Vagina (tissue), 2 donors: ENCODE data around the gene RSAD2. TPM values are rescaled to one million over a fixed set of nuclear protein-coding genes. Genes with fewer than 3 reads are reported as not detected.

Experiments used
- DNase-seq, 2 donors: peaks; one replicate each; pipeline ENCODE4 v3.0.0-alpha.2; 2017; ENCODE audit errors: extremely low spot score in 2 of 2
- H3K27ac ChIP-seq: fragments of 200-600 bp; sonication (generic); one replicate; pipeline ENCODE4 v1.5.1; 2019
- H3K27me3 ChIP-seq: fragments of 200-600 bp; sonication (generic); one replicate; pipeline ENCODE4 v1.5.1; 2019
- H3K36me3 ChIP-seq, 2 donors: fragments of 200-600 bp; sonication (generic); one replicate each; pipeline ENCODE4 v1.5.1; 2017 to 2019
- H3K4me1 ChIP-seq: fragments of 200-600 bp; sonication (generic); one replicate; pipeline ENCODE4 v1.5.1; 2019
- H3K4me3 ChIP-seq, 2 donors: fragments of 200-600 bp; sonication (generic); 1 replicate in 1 of 2; 2 replicates in 1 of 2; pipeline ENCODE4 v1.5.1; 2016 to 2019
- H3K9me3 ChIP-seq: fragments of 200-600 bp; sonication (generic); one replicate; pipeline ENCODE4 v1.5.1; 2019
- POLR2A ChIP-seq, 2 donors: fragments of 450-650 bp; IDR thresholded peaks; one replicate each; pipeline ENCODE4 v1.6.1; 2017; ENCODE audit warnings: antibody characterized with exemption in 2 of 2, mild to moderate bottlenecking in 2 of 2, moderate library complexity in 2 of 2
- POLR2AphosphoS5 ChIP-seq, 2 donors: sonication (generic); formaldehyde crosslinking; IDR thresholded peaks; one replicate each; pipeline ENCODE4 v1.9.0; 2017; ENCODE audit warnings: antibody characterized with exemption in 2 of 2, mild to moderate bottlenecking in 2 of 2, low read depth in 1 of 2; ENCODE audit not compliant: insufficient read depth in 1 of 2
- intact Hi-C: fragments of 100-400 bp; cut with DNase I; formaldehyde crosslinking; loops from one replicate; pipeline ENCODE4 v1.15.1; 2023
- total RNA-seq: library from RNA; depleted of rRNA; stranded (reverse); fragments of >200 nt; gene quantifications from one replicate; pipeline ENCODE4 v1.2.3, GENCODE V29; 2016
- TF ChIP-seq, protein P1 (sequence below), 3 experiments: fragments of 450-650 bp in 2 of 3; fragments of 200-600 bp in 1 of 3; sonication (generic) in 1 of 3; IDR thresholded peaks; one replicate each; pipeline ENCODE4 v1.5.1; 2017 to 2019; ENCODE audit warnings: antibody characterized with exemption in 3 of 3, mild to moderate bottlenecking in 2 of 3, moderate library complexity in 2 of 3

RSAD2 gene
- total RNA-seq, 1 donor from 2014 or later = 0.25 TPM

DNA sequence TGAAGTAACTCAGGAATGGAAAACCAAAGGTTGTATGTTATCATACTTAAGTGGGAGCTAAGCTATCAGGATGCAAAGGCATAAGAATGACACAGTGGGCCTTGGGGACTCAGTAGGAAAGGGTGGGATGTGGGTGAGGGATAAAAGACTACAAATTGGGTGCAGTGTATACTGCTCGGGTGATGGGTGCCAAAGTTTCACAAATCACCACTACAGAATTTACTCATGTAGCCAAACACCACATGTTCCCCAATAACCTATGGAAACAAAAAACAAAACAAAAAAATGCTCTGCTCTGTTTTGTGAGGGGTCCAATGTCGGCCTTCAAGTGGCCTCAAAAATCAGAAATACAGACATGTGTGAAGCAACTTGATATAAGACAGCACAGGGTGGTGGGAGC lies 30.7 kb downstream of the RSAD2 start:
- Histone ChIP-seq H3K36me3 (no peaks in the 10 kb centered on the region), H3K27ac (no peak overlapping the region), H3K4me3 (no peak overlapping the region), H3K27me3 (no peaks in the 10 kb centered on the region), H3K9me3 (no peaks in the 10 kb centered on the region), H3K4me1 (no peaks in the 10 kb centered on the region)
- intact Hi-C loops = no loop called here
- no peak for TF ChIP-seq POLR2AphosphoS5 (IDR thresholded peaks at IDR 0.05; ENCODE audit: insufficient read depth in 1 of 2, low read depth in 1 of 2)
- no peak for TF ChIP-seq POLR2A (IDR thresholded peaks at IDR 0.05)
- TF ChIP-seq, protein P1, sequence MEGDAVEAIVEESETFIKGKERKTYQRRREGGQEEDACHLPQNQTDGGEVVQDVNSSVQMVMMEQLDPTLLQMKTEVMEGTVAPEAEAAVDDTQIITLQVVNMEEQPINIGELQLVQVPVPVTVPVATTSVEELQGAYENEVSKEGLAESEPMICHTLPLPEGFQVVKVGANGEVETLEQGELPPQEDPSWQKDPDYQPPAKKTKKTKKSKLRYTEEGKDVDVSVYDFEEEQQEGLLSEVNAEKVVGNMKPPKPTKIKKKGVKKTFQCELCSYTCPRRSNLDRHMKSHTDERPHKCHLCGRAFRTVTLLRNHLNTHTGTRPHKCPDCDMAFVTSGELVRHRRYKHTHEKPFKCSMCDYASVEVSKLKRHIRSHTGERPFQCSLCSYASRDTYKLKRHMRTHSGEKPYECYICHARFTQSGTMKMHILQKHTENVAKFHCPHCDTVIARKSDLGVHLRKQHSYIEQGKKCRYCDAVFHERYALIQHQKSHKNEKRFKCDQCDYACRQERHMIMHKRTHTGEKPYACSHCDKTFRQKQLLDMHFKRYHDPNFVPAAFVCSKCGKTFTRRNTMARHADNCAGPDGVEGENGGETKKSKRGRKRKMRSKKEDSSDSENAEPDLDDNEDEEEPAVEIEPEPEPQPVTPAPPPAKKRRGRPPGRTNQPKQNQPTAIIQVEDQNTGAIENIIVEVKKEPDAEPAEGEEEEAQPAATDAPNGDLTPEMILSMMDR (IDR thresholded peaks at IDR 0.05) = no peak
- DNase-seq = no peak

DNA sequence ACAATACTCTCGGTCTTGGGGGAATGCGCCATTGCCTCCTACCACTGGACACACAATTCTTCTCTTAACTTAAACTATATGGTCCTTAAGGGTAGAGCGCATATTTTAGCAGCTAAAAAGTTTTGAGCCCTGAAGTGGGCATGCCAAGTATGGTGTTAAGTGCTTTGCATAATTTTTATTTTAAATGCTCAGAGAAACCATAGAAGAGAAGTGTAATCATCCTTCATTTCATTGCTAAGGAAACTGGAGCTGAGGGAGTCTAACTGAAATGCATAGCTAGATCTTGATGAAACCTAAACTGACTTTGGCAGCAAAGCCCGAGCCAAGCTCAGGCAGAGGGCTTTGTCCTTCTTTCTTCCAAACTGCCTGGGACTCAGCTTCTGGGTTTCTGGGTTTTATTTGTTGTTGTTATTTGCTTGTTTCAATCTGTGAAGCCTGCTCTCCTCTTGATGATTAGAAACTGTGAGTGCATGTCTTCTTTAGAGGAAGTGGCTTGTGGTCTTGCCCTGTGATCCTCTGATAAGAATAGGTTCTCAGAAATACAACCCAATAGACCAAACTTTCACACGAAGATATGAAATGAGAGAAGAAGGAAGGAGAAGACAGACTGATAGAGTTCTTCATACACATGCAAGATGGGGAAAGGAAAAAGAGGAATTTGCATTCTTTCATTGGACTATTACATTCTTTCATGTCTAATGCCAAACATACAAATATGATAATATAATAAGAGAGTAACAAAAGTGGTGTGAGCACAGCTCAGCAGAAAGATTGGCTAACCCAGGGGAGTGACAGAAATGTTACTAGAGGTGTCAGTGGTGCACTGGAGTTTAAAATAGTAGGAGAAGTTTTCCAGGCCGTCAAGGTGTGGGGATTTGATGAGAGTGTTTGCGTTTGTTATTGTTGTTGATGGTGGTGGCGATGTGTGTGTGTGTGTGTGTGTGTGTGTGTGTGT lies 32.1 kb downstream of the RSAD2 start:
- intact Hi-C loops = loop anchor here (10.0 kb wide), 1 partner anchor 135 kb away; no protein-coding TSS in a partner anchor

DNA sequence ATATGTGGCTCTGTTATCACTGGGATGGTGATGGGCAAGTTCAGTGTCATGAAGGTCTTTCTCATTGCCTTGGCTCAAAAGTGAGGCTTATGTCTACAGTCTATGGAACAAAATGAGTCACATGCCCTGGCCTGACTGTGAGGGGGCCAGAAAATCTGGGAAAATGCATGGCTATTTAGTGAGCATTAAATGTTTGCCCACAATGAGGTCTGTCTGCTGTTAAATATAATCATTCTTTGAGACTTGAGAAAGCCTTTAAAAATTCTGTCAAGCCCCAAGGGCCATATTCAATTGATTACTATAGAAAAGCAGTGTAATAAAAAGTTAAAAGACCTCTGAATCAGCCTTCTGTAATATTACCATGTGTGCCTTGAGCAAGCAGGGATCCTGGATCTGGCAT lies 34.1 kb downstream of the RSAD2 start:
- Histone ChIP-seq H3K27me3 (no peaks in the 10 kb centered on the region), H3K4me3 (no peak overlapping the region), H3K9me3 (no peaks in the 10 kb centered on the region), H3K4me1 (peaks cover 1% of the 10 kb centered on the region), H3K36me3 (no peaks in the 10 kb centered on the region), H3K27ac (no peak overlapping the region)
- TF ChIP-seq POLR2A (IDR thresholded peaks at IDR 0.05) (no peak), POLR2AphosphoS5 (IDR thresholded peaks at IDR 0.05; ENCODE audit: insufficient read depth in 1 of 2, low read depth in 1 of 2) (no peak)
- TF ChIP-seq, protein P1 (IDR thresholded peaks at IDR 0.05) = no peak
- intact Hi-C loops = loop anchor here (10.0 kb wide), 1 partner anchor 133 kb away; no protein-coding TSS in a partner anchor
- DNase-seq = no peak

More for the DNA sequence above, 32.1 kb downstream of the RSAD2 start:
- no peak for TF ChIP-seq POLR2A (IDR thresholded peaks at IDR 0.05)
- TF ChIP-seq POLR2AphosphoS5 (IDR thresholded peaks at IDR 0.05; ENCODE audit: insufficient read depth in 1 of 2, low read depth in 1 of 2) = no peak
- TF ChIP-seq, protein P1 (IDR thresholded peaks at IDR 0.05) = no peak
- DNase-seq = no peak
- no peak overlapping the region for H3K4me3 ChIP-seq
- H3K9me3 ChIP-seq = no peaks in the 10 kb centered on the region
- no peaks in the 10 kb centered on the region for H3K27me3 ChIP-seq
- no peak overlapping the region for H3K27ac ChIP-seq
- no peaks in the 10 kb centered on the region for H3K4me1 ChIP-seq
- no peaks in the 10 kb centered on the region for H3K36me3 ChIP-seq

DNA sequence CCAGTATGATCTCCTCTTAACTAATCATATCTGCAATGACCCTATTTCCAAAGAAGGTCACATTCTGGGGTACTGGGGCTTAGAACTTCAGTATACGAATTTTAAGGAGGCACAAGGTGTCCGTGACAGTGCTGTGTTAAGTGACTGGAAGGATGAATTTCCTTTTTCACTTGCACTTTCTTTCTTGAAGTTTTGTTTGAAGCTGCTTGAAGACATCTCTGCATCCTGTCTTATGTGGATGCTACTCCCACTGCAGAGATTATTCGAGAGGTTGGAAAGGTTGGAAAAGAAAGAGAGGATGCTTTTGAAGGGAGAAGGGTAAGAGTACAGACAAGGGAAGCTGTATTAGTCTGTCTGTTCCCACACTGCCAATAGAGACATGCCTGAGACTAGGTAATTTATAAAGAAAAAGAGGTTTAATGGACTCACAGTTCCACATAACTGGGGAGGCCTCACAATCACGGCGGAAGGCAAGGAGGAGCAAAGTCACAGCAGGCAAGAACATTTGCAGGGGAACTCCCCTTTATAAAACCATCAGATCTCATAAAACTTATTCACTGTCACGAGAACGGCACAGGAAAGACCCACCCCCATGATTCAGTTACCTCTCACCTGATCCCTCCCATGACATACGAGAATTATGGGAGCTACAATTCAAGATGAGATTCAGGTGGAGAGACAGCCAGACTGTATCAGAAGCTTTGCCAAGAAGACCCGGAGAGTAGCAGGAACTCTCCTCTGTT lies 36.0 kb downstream of the RSAD2 start:
- Histone ChIP-seq H3K4me3 (no peak overlapping the region), H3K4me1 (peaks cover 5% of the 10 kb centered on the region), H3K27ac (no peak overlapping the region), H3K9me3 (no peaks in the 10 kb centered on the region), H3K36me3 (no peaks in the 10 kb centered on the region), H3K27me3 (no peaks in the 10 kb centered on the region)
- no peak for TF ChIP-seq POLR2AphosphoS5 (IDR thresholded peaks at IDR 0.05; ENCODE audit: insufficient read depth in 1 of 2, low read depth in 1 of 2)
- TF ChIP-seq, protein P1 (IDR thresholded peaks at IDR 0.05) = no peak
- DNase-seq = no peak
- intact Hi-C loops = loop anchor here (10.0 kb wide), 1 partner anchor 131 kb away; no protein-coding TSS in a partner anchor
